ENCODE data around the gene EXOC6B.

EXOC6B gene

DNA sequence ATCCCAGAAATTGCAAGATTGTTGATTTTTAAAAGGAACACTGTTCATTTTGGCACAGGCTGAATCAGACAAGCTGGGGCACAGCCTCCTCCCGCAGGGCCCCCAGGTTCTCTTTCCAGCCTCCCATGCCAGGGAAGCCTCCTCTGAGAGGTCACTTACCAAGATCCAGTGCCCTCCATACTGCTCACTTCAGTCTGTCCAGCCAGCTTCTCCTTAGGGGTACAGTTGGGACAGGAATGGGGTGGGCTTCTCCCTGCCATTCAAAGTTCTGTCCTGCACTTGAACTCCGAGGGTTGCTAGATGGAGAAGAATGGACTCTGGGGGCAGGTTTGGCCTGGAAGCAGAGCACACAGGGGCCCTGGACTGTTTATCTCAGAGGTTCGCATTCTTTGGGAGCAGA, 670.7 kb downstream of the EXOC6B start:
- DNase-seq = no peak

- no peak for DNase-seq
Measured at GRCh38 chr2:72154386-72154975, 671.4 kb downstream of the EXOC6B start.

GRCh38 chr2:72153924-72154323, 671.9 kb downstream of the EXOC6B start:
- DNase-seq = no peak

DNA sequence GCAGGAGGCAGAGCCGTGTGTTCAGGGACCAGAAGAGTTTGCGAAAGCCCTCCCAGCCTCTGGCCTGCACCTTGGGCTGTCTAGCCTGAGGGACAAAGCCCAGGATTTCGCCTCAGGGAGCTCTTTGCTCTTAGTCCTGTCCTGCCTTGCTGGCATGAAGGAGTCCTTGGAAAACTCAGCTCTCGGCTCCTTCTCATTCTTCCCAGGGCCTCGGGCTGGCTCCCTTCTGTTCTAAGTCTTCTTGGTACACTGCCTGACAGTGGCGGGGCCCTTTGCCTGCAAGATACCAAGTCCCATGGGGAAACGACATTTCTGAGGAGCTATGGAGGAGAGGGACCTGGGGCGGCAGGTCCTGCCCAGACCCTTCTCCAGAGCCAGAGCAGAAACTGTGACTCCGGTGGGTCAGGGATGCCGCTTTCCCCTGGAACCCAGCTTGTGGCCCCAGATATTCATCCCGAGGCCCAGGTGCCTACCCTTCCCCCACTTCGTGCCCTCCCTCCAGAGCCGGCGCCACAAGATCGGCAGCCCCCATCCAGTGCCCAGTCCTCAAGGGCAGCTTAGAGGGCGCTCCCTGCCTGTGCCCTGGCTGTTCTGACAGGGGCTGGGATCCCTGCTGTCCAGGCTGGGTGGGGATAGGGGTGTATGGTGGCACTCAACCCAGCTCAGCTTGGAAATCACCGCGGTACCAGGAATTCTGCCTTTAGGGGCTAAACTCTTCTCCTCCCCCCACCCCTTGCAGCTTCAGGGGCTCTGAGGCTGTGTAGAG, 672.6 kb downstream of the EXOC6B start:
- no peak for DNase-seq

DNA sequence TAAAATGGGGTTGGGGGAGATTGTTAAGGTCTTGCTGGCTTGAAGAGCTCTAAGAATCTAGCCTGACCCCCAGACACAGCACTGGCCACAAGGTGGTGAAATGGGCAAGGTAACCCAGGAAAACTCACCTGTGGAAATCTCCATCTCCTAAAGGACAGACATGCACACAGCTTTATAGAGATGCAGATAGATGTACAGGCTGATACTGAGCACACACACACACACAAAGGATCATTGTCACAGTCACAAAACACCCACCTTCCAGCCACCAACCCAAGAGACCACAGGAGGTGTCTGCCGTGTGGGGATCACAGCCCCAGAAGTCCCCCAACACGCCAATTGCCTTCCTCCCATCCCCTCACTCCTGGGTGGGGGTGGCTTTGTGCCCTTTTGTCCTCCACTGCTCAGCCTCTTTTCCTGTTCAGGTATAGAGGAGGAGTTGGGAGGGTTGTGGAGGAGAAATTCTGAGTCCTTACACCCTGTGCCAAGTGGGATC, 674.9 kb downstream of the EXOC6B start:
- no peak for DNase-seq

- DNase-seq = peak; percentile 74 to 81 (median 79)
Measured at GRCh38 chr2:72150157-72150860, 675.5 kb downstream of the EXOC6B start.

GRCh38 chr2:72149556-72150156, 676.2 kb downstream of the EXOC6B start:
- no peak for DNase-seq

DNA sequence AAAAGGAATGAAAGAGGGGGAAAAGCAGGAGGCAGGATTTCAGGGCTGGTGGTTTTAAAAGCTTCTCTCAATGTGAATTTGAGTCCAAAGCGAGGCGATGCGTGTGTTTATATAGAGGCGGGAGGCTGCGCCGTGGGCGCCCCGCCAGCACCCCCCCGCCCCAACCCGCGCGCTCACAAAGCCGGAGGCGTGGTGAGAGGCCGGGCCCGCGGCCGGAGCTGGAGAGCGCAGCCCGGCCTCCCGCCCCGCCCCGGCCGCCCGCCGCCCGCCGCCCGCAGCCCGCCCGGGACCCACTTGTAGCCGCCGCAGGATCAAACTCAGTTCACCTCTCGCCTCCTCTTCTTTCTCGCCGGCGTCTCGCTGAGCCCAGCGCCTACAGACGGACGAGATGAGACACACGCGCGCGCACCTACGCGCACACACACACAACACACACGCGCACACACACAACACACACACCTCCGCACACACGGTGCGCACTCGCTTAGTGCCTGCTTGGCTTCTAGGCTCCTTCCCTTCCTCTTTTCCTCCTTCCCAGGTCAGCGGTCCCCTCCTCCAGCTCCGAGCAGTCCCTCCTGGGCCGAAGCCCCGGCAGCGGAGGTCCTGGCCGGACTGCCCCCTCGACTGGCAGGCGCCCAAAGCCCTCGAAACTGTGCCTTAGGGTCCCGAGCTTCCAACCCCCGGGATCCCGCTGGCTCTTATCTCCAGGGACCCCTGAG, 676.8 kb downstream of the EXOC6B start:
- DNase-seq = peak in 1 of 4 experiments; percentile 18

DNA sequence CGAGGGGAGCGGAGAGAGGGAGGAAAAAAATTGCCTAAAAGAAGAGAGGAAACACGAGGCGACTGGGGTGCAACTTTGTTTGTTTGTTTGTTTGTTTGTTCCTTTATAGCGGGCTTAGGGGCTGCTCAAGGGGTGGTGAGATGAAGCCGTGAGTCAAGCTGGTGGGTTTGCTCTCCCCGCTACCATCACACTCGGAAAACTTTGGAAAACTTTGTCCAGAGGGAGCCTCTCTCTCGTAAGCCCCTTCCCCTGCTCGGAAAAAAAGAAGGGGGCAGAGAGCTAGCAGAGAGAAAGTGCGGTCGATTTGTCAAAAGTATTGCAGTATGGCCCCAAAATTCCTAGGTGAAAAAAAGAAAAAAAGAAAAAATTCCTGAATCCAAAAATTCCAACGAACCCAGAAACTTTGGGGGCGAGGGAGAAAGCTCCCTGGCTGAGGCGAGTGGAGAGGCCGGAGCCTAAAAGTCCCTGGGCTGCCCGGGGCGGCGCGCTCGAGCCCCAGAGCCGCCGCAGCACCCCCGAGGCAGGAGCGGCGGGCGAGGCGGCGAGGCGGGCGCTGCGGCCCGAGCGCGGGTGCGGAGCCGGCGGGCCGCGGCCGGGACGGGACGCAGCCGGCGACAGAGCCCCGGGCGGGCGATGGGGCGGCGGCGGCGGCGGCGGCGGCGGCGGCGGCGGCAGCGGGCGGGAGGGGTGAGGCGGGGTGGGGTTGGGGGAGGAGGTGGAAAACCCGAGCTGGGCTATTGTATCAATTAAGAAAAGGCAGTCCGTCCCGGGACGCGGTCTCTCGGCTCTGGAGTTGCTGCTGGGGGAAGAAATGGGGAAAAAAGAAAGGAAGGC, 677.6 kb downstream of the EXOC6B start:
- peak in 1 of 4 experiments; percentile 47 for DNase-seq

- DNase-seq = no peak
Measured at GRCh38 chr2:72147303-72147971, 678.4 kb downstream of the EXOC6B start, which contains the start of gene CYP26B1. Gene CYP26B1, minus strand, starts transcription at chr2:72147862. Its CDS starts 28 bp downstream, at chr2:72147834.

GRCh38 chr2:72146347-72147302, 679.2 kb downstream of the EXOC6B start:
- no peak for DNase-seq

- no peak for DNase-seq
Measured at GRCh38 chr2:72145658-72146329, 680.0 kb downstream of the EXOC6B start.

DNA sequence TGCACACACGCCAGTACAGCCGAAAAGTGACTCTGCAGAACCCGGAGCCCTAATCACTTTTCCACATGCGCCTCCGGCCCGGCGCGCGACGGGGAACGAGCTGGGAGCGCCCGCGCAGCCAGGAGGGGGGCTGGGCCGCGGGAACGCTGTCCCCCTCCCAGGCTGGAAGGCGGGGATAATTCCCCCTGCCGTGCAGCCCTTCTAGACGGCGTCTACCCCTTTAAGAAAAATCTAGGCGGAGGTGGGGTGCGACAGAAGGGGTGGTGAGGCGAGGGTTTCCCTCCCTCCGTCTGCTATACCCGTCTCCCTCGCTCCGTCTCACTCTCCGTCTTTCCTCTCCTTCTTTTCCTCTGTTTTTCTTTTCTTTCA, 680.6 kb downstream of the EXOC6B start:
- DNase-seq = no peak

DNA sequence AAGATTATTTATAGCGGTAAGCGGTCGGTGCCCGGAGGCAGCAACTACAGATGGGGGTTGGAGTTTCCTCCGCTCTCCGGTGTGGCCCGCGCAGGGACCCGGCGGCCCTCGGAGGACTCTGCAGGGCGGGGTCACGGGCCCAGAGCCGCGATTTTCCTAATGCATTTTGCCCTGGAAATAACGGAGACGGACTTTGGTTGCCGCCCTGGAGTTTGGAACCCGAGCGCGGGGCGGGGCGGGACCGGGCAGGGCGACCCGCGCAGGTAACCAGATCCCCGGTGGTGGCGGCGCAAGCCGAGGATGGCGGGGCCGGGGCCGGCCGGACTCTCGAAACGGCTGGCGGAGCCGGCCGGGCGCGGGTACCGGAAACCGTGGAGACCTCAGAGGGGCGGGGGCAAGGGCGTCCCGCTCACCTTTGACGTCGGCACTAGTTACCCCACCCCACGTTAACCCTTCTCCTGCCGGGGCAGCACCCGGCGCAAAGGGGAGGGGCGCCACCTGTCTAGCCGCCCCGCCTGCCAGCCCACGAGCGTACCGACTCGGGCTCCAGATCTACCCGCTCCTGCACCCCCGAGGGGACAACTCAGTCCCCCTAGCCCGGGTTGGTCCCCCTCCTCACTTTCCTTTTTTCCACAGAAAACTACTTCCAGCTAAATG, 681.1 kb downstream of the EXOC6B start:
- DNase-seq = no peak

DNA sequence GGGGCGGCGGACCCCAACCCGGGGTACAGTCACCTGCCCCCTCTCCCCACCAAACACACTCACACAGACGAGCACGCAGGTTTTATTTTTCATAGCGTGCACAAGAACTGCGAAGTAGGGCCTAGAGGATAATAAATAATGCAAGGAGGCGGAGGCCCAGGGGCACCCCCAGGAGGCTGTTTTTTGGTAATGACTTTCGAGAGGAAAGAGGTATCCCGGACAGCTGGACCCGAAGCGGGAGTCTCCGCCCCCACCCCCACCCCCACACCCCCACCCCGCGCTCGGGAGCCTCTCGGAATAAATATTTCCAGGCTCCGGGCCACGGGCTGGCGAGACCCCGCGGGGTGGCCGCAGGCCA, 681.6 kb downstream of the EXOC6B start:
- DNase-seq = no peak

DNA sequence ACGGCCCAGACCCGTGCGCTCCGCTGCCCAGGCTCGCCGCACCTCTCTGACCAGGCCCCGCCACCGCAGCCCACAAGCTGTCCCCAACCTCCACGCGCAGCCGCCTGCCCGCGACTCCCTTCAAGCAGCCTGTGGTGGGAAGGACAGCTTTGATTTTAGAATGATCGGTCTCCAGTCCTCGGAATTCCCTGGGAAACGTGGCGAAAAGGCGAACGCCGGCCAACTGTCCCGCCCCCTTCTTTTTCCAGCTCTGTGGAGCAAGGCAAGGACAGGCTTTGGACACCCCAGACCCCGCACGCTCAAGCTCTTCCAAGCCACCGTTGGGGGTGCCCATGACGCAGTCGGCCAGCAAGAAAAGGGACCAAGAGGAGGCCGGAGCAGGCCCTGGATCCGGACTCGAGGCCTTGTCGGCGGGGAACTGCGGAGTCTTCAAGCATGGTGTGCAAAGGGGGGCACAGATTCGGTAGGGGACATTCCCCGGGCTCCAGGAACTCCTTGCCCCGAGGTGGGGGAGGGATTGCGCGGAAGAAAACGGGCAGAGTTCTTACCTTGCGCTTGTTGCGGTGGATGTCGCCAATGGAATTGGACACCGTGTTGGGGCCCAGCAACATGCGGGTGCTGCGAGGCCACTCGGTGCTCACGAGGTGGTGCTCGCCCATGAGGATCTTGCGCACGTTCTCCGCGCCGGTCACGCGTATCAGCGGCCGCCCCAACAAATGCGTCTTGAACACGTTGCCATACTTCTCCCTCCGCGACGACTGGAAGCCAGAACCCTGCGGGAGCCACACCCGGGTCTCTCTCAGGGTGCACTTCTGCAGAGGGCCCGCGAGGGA, 682.2 kb downstream of the EXOC6B start:
- no peak for DNase-seq

- peak; percentile 36 to 69 (median 42) for DNase-seq
Measured at GRCh38 chr2:72142570-72143440, 683.0 kb downstream of the EXOC6B start.
